OCI-LY7 (cell line): ENCODE measurements around the gene SRSF2.

Source experiments
- EZH2phosphoT487 ChIP-seq: fragments of 200-600 bp; sonication (generic); IDR thresholded peaks from 2 replicates; pipeline ENCODE4 v1.6.1; 2018; ENCODE audit warnings: low read depth, borderline replicate concordance, mild to moderate bottlenecking, mixed run types, antibody characterized with exemption, low read length, moderate library complexity, mixed read lengths
- TF ChIP-seq, protein P1 (sequence below): fragments of 200-600 bp; sonication (generic); conservative IDR thresholded peaks from 2 replicates; pipeline ENCODE4 v1.5.1; 2014; ENCODE audit warnings: mild to moderate bottlenecking, antibody characterized with exemption, low read length, moderate library complexity, mixed read lengths

DNA sequence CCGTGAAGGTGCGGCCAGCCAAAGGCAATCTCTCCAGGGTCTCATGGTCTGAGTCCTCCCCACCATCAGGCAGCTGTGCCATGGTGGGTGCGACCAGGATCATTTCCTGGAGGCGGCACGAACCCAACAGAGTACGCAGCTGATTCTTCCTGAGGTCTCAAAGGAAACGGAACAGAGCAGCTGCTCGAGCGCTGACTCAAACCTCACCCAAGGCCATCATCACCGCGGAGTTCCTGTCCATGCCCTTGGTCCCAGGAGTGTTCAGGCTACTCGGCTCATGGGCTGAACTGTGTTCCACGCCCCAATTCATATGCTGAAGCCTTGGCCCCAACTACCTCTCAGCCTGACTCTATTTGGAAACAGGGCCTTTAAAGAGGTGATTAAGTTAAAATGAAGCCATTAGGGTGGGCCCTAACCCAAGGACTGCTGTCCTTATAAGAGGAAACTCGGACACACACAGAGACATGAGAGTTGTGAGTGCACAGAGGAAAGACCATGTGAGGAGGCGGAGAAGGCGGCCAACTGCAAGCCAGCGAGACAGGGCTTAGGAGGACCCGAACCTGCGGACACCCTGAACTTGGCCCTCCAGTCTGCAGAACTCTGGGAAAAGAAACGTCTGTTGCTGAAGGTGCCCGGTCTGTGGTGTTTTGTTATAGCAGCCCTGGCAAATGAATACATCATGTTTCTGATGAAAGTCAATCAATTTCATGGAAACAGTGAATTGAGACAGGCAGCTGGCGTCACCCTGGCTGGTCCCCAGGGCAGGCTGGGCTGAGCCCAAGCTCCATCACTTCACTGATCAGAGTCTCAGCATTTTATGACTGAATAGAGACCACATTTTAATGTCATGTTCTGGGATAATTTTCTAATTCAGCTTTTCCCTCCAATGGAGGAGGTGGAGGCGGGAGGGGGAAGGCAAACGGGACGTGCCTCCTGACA lies 40.1 kb downstream of the SRSF2 start:
- TF ChIP-seq, protein P1, sequence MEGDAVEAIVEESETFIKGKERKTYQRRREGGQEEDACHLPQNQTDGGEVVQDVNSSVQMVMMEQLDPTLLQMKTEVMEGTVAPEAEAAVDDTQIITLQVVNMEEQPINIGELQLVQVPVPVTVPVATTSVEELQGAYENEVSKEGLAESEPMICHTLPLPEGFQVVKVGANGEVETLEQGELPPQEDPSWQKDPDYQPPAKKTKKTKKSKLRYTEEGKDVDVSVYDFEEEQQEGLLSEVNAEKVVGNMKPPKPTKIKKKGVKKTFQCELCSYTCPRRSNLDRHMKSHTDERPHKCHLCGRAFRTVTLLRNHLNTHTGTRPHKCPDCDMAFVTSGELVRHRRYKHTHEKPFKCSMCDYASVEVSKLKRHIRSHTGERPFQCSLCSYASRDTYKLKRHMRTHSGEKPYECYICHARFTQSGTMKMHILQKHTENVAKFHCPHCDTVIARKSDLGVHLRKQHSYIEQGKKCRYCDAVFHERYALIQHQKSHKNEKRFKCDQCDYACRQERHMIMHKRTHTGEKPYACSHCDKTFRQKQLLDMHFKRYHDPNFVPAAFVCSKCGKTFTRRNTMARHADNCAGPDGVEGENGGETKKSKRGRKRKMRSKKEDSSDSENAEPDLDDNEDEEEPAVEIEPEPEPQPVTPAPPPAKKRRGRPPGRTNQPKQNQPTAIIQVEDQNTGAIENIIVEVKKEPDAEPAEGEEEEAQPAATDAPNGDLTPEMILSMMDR, result no peak
- no peak for TF ChIP-seq EZH2phosphoT487
